Astrocyte of the spinal cord (primary cell): ENCODE measurements around the gene ARL2.

Experiments used
- DNase-seq: peaks from one replicate; pipeline ENCODE4 v3.0.0; 2011; ENCODE audit warnings: low read depth, low spot score
- H3K4me3 ChIP-seq: 2 replicates; pipeline ENCODE4 v1.5.1; 2011; ENCODE audit warnings: low read depth, mild to moderate bottlenecking, low read length, moderate library complexity
- in situ Hi-C: cut with HindIII; loops from 2 replicates; pipeline ENCODE4 v1.10.0; 2017; ENCODE audit warnings: low sequenced_read_pairs
- TF ChIP-seq, protein P1 (sequence below): IDR thresholded peaks from 2 replicates; pipeline ENCODE4 v1.5.1; 2012; ENCODE audit warnings: low read depth, mild to moderate bottlenecking, low read length, inconsistent platforms

ARL2 gene

DNA sequence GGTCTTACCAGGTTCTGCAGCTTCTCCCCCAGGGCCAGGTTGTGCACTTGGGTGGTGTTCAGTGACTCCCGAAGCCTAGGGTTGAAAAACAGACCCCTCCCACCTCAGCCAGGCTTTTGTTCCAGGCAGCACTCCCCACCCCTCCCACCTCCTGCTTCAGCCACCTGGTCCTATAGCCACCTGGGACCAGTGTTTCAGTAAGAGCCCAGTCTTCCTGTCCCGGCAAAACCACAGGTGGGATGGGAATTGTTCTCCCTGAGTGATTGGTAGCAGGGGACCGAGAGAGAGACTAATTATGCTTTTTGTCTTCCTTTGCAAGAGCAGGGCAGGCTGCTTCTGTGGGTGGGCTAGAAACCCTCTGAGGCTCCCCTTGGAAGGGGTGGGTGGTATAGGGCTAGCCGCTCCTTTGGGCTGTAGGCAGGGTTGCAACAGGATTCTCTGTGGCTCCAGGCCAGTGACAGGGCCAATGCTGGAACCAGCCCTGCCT is 52.9 kb downstream of the ARL2 start:
- TF ChIP-seq, protein P1, sequence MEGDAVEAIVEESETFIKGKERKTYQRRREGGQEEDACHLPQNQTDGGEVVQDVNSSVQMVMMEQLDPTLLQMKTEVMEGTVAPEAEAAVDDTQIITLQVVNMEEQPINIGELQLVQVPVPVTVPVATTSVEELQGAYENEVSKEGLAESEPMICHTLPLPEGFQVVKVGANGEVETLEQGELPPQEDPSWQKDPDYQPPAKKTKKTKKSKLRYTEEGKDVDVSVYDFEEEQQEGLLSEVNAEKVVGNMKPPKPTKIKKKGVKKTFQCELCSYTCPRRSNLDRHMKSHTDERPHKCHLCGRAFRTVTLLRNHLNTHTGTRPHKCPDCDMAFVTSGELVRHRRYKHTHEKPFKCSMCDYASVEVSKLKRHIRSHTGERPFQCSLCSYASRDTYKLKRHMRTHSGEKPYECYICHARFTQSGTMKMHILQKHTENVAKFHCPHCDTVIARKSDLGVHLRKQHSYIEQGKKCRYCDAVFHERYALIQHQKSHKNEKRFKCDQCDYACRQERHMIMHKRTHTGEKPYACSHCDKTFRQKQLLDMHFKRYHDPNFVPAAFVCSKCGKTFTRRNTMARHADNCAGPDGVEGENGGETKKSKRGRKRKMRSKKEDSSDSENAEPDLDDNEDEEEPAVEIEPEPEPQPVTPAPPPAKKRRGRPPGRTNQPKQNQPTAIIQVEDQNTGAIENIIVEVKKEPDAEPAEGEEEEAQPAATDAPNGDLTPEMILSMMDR = no peak
- DNase-seq = no peak

DNA sequence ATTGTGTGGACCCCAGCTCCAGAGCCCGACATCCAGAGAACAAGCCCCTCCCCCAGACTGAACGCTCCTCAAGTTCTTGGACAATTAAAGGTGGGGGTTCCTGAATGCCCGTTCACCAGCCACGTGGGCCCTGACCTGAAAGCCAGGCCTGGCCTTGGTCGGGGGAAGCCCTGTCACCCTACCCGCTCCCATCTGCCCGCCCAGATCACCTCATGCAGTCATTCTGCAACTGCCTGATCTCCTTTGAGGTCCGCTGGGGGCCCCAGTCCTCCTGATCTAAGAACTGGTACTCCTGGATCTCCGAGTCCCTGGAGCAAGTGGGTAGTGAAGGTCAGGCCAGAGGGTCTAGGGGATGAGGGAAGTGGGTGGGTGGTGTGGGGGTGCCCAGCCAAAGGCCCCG is 53.5 kb downstream of the ARL2 start:
- no peak for DNase-seq
- in situ Hi-C loops = no loop called here
- no peak overlapping the region for H3K4me3 ChIP-seq
- TF ChIP-seq, protein P1 = no peak

More for the DNA sequence above, 52.9 kb downstream of the ARL2 start:
- no peak overlapping the region for H3K4me3 ChIP-seq
- in situ Hi-C loops = no loop called here

DNA sequence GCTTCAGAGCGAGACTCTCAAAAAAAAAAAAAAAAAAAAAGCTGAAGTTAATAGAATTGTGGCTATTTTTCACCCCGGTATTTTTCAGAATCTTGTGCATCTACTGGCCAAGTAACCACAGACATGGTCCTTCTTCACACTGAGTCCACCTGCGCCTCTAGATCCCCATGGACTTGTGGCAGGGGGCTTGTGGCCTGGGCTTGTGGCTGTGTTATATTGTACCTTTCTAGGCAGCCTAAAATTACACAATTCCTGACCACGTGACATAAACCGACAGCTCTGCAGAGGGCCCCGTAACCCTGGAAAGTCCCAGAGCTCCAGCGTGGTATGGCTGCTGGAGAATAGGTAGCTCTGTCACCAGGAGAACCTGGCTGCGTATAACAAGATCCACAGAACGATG is 55.3 kb downstream of the ARL2 start:
- no peak for DNase-seq
- no peak overlapping the region for H3K4me3 ChIP-seq
- TF ChIP-seq, protein P1 = no peak
- in situ Hi-C loops = no loop called here
